A673 (cell line): ENCODE data around the gene GDPD3. TPM values are rescaled to one million over a fixed set of nuclear protein-coding genes. Genes with fewer than 3 reads are reported as not detected.

Experiments
- BruUV-seq: library from RNA; stranded (reverse); fragments of 400-500 nt; replicated peaks from 2 replicates; lab custom pipeline; 2021; lab: Mats Ljungman, UMichigan
- CTCF ChIA-PET: fragments of 300-600 bp; sonication (Branson Sonifier 250); formaldehyde crosslinking; loops from one replicate; lab custom pipeline; 2022; ENCODE audit warnings: antibody characterized with exemption; lab: Charles Lee
- POLR2A ChIA-PET: fragments of 300-600 bp; sonication (Branson Sonifier 250); formaldehyde crosslinking; loops from one replicate; lab custom pipeline; 2022; ENCODE audit warnings: antibody characterized with exemption; ENCODE audit not compliant: low non-redundant PET; lab: Charles Lee
- DNase-seq: peaks from one replicate; pipeline ENCODE4 v3.0.0-alpha.2; 2015; ENCODE audit warnings: low spot score
- H3K27ac ChIP-seq: fragments of 200-600 bp; sonication (generic); 2 replicates; pipeline ENCODE4 v1.5.1; 2016; ENCODE audit warnings: mixed run types, low read depth, mild to moderate bottlenecking, mixed read lengths, antibody characterized with exemption, low read length; ENCODE audit not compliant: poor library complexity, severe bottlenecking
- H3K27me3 ChIP-seq: fragments of 200-600 bp; sonication (generic); replicated peaks from 2 replicates; pipeline ENCODE4 v1.6.1; 2017; ENCODE audit warnings: mixed run types, low read depth, mild to moderate bottlenecking, mixed read lengths, antibody characterized with exemption, low read length; ENCODE audit not compliant: insufficient read depth, poor library complexity
- H3K36me3 ChIP-seq: fragments of 200-600 bp; sonication (generic); 2 replicates; pipeline ENCODE4 v1.6.1; 2016; ENCODE audit warnings: mixed run types, mild to moderate bottlenecking, mixed read lengths, antibody characterized with exemption, low read length; ENCODE audit not compliant: insufficient read depth, poor library complexity, severe bottlenecking
- H3K4me1 ChIP-seq: fragments of 200-600 bp; sonication (generic); 2 replicates; pipeline ENCODE4 v1.6.1; 2017; ENCODE audit warnings: mixed run types, mild to moderate bottlenecking, mixed read lengths, antibody characterized with exemption, low read length; ENCODE audit not compliant: insufficient read depth, poor library complexity, severe bottlenecking
- H3K4me3 ChIP-seq: fragments of 200-600 bp; sonication (generic); 2 replicates; pipeline ENCODE4 v1.5.1; 2016; ENCODE audit warnings: low read depth, mixed run types, mild to moderate bottlenecking, mixed read lengths, low read length; ENCODE audit not compliant: poor library complexity, severe bottlenecking
- H3K9me3 ChIP-seq: fragments of 200-600 bp; sonication (generic); 2 replicates; pipeline ENCODE4 v1.6.1; 2016; ENCODE audit warnings: mixed run types, low read depth, mild to moderate bottlenecking, mixed read lengths, antibody characterized with exemption, low read length; ENCODE audit not compliant: poor library complexity, severe bottlenecking
- EZH2 ChIP-seq: fragments of 200-600 bp; sonication (generic); IDR thresholded peaks from 2 replicates; pipeline ENCODE4 v1.6.1; 2017; ENCODE audit warnings: borderline replicate concordance, low read depth, mild to moderate bottlenecking, mixed read lengths, antibody characterized with exemption, low read length; ENCODE audit not compliant: poor library complexity, severe bottlenecking
- intact Hi-C: fragments of 100-400 bp; cut with micrococcal nuclease; formaldehyde crosslinking; loops from one replicate; pipeline ENCODE4 v1.10.0; 2022; ENCODE audit not compliant: unreplicated experiment
- total RNA-seq: library from RNA; stranded (reverse); gene quantifications from 2 replicates; pipeline ENCODE4 v1.2.3, GENCODE V29; 2021
- TF ChIP-seq, protein P1 (sequence below): fragments of 300-800, 200-600 bp; sonication (generic); conservative IDR thresholded peaks from 2 replicates; pipeline ENCODE4 v1.5.1; 2017; ENCODE audit warnings: low read depth, mild to moderate bottlenecking, antibody characterized with exemption, low read length, moderate library complexity, mixed read lengths

Gene GDPD3
- total RNA-seq, 1 experiment from 2014 or later: 2.5 TPM

DNA sequence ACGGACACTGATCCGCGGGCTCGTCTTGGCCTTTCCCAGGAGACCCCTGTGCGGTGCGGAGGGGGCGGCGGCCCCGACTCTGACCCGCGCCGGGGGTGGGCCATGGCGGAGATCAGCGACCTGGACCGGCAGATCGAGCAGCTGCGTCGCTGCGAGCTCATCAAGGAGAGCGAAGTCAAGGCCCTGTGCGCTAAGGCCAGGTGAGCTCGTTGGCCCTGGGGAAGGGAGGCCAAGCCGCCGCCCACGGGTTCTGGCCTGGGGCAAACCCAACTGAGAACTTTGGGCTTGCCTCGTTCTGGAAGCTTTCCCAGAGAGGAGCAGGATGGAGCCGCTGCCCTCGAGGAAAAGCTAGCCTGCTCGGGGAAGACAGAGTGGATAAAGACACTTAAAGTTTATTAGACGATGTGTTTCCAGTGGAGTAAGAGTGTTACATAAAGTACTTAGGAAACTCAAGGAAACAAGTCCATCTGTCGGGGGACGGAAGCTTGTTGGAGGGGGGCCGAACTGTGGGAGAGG is 37.0 kb downstream of the GDPD3 start:
- DNase-seq: no peak
- H3K9me3 ChIP-seq: no peaks in the 10 kb centered on the region
- peaks cover 50% of the 10 kb centered on the region for H3K36me3 ChIP-seq
- TF ChIP-seq, protein P1, sequence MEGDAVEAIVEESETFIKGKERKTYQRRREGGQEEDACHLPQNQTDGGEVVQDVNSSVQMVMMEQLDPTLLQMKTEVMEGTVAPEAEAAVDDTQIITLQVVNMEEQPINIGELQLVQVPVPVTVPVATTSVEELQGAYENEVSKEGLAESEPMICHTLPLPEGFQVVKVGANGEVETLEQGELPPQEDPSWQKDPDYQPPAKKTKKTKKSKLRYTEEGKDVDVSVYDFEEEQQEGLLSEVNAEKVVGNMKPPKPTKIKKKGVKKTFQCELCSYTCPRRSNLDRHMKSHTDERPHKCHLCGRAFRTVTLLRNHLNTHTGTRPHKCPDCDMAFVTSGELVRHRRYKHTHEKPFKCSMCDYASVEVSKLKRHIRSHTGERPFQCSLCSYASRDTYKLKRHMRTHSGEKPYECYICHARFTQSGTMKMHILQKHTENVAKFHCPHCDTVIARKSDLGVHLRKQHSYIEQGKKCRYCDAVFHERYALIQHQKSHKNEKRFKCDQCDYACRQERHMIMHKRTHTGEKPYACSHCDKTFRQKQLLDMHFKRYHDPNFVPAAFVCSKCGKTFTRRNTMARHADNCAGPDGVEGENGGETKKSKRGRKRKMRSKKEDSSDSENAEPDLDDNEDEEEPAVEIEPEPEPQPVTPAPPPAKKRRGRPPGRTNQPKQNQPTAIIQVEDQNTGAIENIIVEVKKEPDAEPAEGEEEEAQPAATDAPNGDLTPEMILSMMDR: no peak
- no peak for TF ChIP-seq EZH2
- no peaks in the 10 kb centered on the region for H3K27me3 ChIP-seq
- H3K4me3 ChIP-seq: peak overlapping the region; percentile 83
- ChIA-PET POLR2A (no interaction called here), CTCF (interaction anchor here (0.7 kb wide), 1 partner anchor 14 kb away, joined by 3 read pairs; no protein-coding TSS in a partner anchor)
- intact Hi-C loops: no loop called here
- TSS peak; percentile 35 for BruUV-seq
- H3K27ac ChIP-seq: peak overlapping the region; percentile 84
- peaks cover 13% of the 10 kb centered on the region for H3K4me1 ChIP-seq

DNA sequence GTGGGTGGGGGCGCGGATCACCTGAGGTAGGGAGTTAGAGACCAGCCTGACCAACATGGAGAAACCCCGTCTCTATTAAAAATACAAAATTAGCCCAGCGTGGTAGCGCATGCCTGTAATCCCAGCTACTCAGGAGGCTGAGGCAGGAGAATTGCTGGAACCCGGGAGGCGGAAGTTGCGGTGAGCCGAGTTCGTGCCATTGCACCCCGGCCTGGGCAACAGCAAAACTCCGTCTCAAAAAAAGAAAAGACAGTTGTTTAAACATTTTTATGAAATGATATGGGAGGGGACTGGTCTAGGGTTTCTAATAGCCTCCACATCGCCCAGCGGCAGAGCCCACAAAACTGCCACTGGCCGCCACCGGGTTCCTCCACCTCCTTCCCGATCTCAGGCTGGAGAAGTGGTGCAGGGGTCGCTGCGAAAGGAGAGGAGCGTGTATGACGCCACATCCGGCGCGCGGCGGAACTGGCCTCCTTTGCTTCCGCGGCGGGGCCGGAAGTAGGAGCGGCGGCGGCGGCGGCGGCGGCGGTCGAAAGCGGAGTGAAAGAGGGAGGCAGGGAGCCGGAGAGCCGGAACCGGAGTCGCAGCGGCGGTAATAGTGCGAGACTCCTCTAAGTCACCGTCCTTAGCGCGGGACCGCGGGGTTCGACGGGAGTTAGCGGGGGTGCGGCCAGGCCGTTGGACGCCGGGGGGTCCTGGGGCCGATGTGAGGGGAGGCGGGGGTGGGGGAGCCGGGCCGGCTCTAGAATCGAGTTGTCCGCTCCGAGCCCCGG is 37.6 kb downstream of the GDPD3 start, which contains the start of gene PPP4C:
PPP4C (plus strand) TSS at position 492 of the 773 bp plus-strand sequence. CDS start 384 bp downstream, outside the sequence.
- TF ChIP-seq EZH2: no peak
- TF ChIP-seq, protein P1: no peak
- peak within 1 kb of the TSS; percentile 84 for H3K27ac ChIP-seq
- H3K4me1 ChIP-seq: peaks cover 13% of the 10 kb centered on the region
- DNase-seq: peak; percentile 94
- BruUV-seq: TSS peak; percentile 98
- CTCF ChIA-PET: interaction anchor here (0.7 kb wide), 1 partner anchor 14 kb away, joined by 3 read pairs; no protein-coding TSS in a partner anchor
- H3K27me3 ChIP-seq: no peaks in the 10 kb centered on the region
- H3K9me3 ChIP-seq: no peaks in the 10 kb centered on the region
- intact Hi-C loops: no loop called here
- peak within 1 kb of the TSS; percentile 83 for H3K4me3 ChIP-seq
- peaks cover 51% of the 10 kb centered on the region for H3K36me3 ChIP-seq
- POLR2A ChIA-PET: no interaction called here

DNA sequence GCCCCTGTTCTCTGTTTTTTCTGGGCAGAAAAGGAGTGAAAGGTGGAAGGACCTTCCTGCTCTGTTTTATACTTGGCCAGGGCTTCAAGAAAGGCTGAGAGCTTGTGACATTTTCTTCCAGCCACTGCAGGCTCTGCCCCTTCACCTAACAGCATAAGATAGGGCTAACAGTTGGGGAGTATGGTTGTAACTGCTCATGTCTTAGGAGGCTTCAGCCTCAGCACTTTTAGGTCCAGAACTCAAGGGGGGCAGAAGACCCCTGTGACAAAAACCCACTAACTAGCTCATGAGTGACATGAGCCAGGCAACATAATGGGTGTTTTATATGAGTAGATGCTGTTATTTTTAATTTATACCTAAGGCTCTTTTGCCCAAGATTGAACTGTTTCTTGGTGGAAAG is 42.8 kb downstream of the GDPD3 start:
- TF ChIP-seq, protein P1: no peak
- TF ChIP-seq EZH2: no peak
- no peak overlapping the region for H3K4me3 ChIP-seq
- BruUV-seq: no TSS peak
- ChIA-PET POLR2A (no interaction called here), CTCF (interaction anchor here (0.7 kb wide), 1 partner anchor 41 kb away, joined by 3 read pairs; no protein-coding TSS in a partner anchor)
- H3K9me3 ChIP-seq: no peaks in the 10 kb centered on the region
- no peak for DNase-seq
- H3K27ac ChIP-seq: no peak overlapping the region
- H3K4me1 ChIP-seq: peaks cover 31% of the 10 kb centered on the region
- H3K27me3 ChIP-seq: no peaks in the 10 kb centered on the region
- H3K36me3 ChIP-seq: peaks cover 65% of the 10 kb centered on the region
- intact Hi-C loops: no loop called here
